Calu3 (cell line): ENCODE measurements around the gene FCGBP. TPM values are rescaled to one million over a fixed set of nuclear protein-coding genes. Genes with fewer than 3 reads are reported as not detected.
"Not testable (repeated sequence)": the region's sequence is repeated elsewhere in the genome, so short reads cannot be mapped to it uniquely, and the experiment has no call there.

Source experiments
- BruUV-seq: library from RNA; stranded (reverse); fragments of 400-500 nt; replicated peaks from 2 replicates; lab custom pipeline; 2021; lab: Mats Ljungman, UMichigan
- CTCF ChIA-PET: fragments of 300-600 bp; sonication (Branson Sonifier 250); formaldehyde crosslinking; loops from one replicate; lab custom pipeline; 2022; ENCODE audit warnings: antibody characterized with exemption; lab: Charles Lee
- DNase-seq: peaks from one replicate; pipeline ENCODE4 v3.0.0; 2022
- H3K27ac Mint-ChIP-seq: one replicate; pipeline ENCODE4 v1.8.0; 2022; ENCODE audit warnings: mixed read lengths; ENCODE audit not compliant: unreplicated experiment
- H3K27me3 Mint-ChIP-seq: one replicate; pipeline ENCODE4 v1.8.0; 2022; ENCODE audit warnings: mixed read lengths; ENCODE audit not compliant: unreplicated experiment
- H3K36me3 Mint-ChIP-seq: one replicate; pipeline ENCODE4 v1.8.0; 2022; ENCODE audit warnings: mild to moderate bottlenecking, moderate library complexity, mixed read lengths; ENCODE audit not compliant: insufficient read depth, unreplicated experiment
- H3K4me1 Mint-ChIP-seq: one replicate; pipeline ENCODE4 v1.8.0; 2022; ENCODE audit warnings: mild to moderate bottlenecking, low read depth, mixed read lengths; ENCODE audit not compliant: unreplicated experiment
- H3K4me3 Mint-ChIP-seq: one replicate; pipeline ENCODE4 v1.8.0; 2022; ENCODE audit warnings: mild to moderate bottlenecking, low read depth, moderate library complexity, mixed read lengths; ENCODE audit not compliant: unreplicated experiment
- H3K9me3 Mint-ChIP-seq: one replicate; pipeline ENCODE4 v1.8.0; 2022; ENCODE audit warnings: low read depth, mixed read lengths; ENCODE audit not compliant: unreplicated experiment
- intact Hi-C: fragments of 100-400 bp; cut with micrococcal nuclease; formaldehyde crosslinking; loops from one replicate; pipeline ENCODE4 v1.10.0; 2022; ENCODE audit not compliant: unreplicated experiment
- total RNA-seq: library from RNA; stranded (reverse); gene quantifications from 2 replicates; pipeline ENCODE4 v1.2.3, GENCODE V29; 2022
- TF ChIP-seq, protein P1 (sequence below): fragments of 200-600 bp; IDR thresholded peaks from one replicate; pipeline ENCODE4 v1.8.0; 2022; ENCODE audit warnings: antibody characterized with exemption; ENCODE audit not compliant: unreplicated experiment

Gene FCGBP
- total RNA-seq, 1 experiment from 2014 or later, result 3.7 TPM

DNA sequence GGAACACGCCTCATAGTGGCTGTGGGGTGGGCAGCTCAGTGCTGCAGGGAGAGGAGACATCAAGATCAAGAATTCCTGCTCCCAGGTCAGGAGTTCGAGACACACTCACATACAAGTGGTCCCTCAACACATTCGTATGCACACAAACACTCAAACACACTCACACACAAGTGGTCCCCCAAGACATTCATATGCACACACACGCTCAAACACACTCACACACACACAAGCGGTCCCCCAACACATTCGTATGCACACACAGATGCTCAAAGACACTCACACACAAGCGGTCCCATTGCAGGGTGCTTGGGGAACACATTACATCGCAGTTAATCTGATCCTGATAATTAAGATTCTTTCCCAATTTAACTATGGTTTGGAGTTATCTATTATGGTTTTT, 28.2 kb downstream of the FCGBP start:
- H3K36me3 Mint-ChIP-seq, result no peaks in the 10 kb centered on the region

DNA sequence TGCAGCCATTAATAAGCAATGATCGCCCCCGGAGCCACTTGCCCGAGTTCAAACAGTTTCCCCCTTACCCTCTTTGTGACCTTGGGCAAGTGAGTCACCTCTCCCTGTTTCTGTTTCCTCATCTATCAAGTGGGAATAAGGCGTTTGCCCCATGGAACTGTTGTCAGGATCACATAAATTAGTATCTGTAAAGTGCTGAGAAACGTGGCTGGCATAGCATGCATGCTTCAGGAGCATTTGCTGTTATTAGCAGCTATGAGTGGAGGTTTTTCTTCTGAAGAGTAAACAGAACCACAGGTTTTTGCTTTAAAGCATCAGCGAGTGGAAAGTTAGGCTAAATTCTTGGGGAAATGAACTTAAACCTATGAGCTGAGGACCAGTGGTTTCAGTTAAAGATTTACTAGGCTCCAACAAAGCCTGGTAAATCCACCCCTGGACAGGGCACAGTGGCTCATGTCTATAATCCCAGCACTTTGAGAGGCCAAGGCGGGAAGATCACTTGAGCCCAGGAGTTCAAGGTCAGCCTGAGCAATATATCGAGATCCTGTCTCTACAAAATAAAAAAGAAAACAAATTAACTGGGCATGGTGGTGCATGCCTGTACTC, 30.8 kb downstream of the FCGBP start:
- H3K4me3 Mint-ChIP-seq, H3K27ac Mint-ChIP-seq, H3K27me3 Mint-ChIP-seq, BruUV-seq, CTCF ChIA-PET, intact Hi-C loops, H3K9me3 Mint-ChIP-seq, DNase-seq, H3K36me3 Mint-ChIP-seq: not testable (repeated sequence)
- H3K4me1 Mint-ChIP-seq, result peaks cover 15% of the 10 kb centered on the region

More for the DNA sequence above, 28.2 kb downstream of the FCGBP start:
- CTCF ChIA-PET, result no interaction called here
- no peak overlapping the region for H3K4me3 Mint-ChIP-seq
- H3K27ac Mint-ChIP-seq, result no peak overlapping the region
- intact Hi-C loops, result loop anchor here (5.0 kb wide), 1 partner anchor 36 kb away; no protein-coding TSS in a partner anchor
- no peak for DNase-seq
- BruUV-seq, result no TSS peak
- TF ChIP-seq, protein P1, sequence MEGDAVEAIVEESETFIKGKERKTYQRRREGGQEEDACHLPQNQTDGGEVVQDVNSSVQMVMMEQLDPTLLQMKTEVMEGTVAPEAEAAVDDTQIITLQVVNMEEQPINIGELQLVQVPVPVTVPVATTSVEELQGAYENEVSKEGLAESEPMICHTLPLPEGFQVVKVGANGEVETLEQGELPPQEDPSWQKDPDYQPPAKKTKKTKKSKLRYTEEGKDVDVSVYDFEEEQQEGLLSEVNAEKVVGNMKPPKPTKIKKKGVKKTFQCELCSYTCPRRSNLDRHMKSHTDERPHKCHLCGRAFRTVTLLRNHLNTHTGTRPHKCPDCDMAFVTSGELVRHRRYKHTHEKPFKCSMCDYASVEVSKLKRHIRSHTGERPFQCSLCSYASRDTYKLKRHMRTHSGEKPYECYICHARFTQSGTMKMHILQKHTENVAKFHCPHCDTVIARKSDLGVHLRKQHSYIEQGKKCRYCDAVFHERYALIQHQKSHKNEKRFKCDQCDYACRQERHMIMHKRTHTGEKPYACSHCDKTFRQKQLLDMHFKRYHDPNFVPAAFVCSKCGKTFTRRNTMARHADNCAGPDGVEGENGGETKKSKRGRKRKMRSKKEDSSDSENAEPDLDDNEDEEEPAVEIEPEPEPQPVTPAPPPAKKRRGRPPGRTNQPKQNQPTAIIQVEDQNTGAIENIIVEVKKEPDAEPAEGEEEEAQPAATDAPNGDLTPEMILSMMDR, result no peak
- no peaks in the 10 kb centered on the region for H3K27me3 Mint-ChIP-seq
- H3K4me1 Mint-ChIP-seq, result peaks cover 8% of the 10 kb centered on the region
- H3K9me3 Mint-ChIP-seq, result no peaks in the 10 kb centered on the region

DNA sequence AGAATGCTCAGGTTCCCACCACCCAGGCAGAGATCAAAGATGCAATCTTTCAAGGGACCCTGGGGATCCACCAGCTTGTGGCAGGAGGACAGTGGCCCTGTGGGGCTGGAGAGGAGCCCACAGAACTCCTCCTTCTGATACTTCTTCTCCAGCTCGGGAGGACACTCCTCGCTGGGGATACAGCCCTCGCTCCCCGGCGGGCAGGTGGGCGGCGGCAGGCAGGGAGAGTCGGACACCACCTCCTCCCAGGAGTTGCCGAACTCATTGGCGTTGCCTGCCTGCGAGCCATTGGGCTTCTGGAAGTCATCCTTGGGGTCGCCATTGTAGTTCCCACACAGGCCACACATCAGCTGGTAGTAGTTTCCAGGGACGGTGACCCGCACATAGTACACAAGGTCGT, 32.1 kb downstream of the FCGBP start:
- CTCF ChIA-PET, DNase-seq, H3K9me3 Mint-ChIP-seq, H3K27me3 Mint-ChIP-seq, BruUV-seq, H3K4me3 Mint-ChIP-seq, H3K36me3 Mint-ChIP-seq, intact Hi-C loops, H3K27ac Mint-ChIP-seq: not testable (repeated sequence)
- H3K4me1 Mint-ChIP-seq, result peaks cover 12% of the 10 kb centered on the region

DNA sequence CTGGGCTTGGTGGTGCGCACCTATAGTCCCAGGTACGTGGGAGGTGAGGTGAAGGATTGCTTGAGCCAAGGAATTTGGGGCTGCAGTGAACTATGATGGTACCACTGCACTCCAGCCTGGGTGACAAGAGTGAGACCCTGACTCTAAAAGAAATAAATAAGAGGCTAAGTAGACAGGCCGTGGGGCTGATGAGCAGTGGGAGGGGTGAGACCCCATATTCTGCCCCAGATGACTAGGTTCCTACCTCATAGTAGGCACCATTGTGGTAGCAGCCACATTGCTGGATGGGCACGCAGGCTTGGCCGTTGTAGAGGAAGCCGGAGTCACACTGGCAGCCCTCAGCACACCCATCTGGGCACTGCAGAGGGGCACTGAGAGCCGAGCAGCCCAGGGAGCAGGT, 32.8 kb downstream of the FCGBP start:
- H3K4me1 Mint-ChIP-seq, H3K27me3 Mint-ChIP-seq, BruUV-seq, DNase-seq, H3K36me3 Mint-ChIP-seq, H3K27ac Mint-ChIP-seq, CTCF ChIA-PET, intact Hi-C loops, H3K4me3 Mint-ChIP-seq, H3K9me3 Mint-ChIP-seq: not testable (repeated sequence)

DNA sequence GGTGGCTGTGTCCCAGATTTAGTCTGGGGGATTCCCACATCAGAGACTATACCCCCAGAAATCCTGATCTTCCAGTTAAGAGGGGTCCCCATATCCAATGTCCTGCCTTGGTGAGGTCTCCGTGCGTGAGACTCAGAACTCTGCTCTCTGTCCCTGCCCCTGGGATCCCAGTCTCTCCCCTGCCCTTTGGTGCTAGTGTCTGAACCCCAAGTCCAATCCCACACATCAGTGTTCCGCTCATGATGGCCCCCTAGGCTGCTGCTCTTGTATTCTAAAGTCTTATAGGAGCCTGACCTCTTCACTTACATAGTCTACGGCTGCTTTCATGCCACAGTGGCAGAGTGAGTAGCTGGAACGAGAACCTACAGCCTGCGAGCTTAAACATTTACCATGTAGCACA, 35.6 kb downstream of the FCGBP start:
- H3K36me3 Mint-ChIP-seq, intact Hi-C loops, H3K4me1 Mint-ChIP-seq, H3K9me3 Mint-ChIP-seq, CTCF ChIA-PET, H3K4me3 Mint-ChIP-seq, BruUV-seq, H3K27me3 Mint-ChIP-seq, DNase-seq: not testable (repeated sequence)
- peak overlapping the region; percentile 66 for H3K27ac Mint-ChIP-seq

DNA sequence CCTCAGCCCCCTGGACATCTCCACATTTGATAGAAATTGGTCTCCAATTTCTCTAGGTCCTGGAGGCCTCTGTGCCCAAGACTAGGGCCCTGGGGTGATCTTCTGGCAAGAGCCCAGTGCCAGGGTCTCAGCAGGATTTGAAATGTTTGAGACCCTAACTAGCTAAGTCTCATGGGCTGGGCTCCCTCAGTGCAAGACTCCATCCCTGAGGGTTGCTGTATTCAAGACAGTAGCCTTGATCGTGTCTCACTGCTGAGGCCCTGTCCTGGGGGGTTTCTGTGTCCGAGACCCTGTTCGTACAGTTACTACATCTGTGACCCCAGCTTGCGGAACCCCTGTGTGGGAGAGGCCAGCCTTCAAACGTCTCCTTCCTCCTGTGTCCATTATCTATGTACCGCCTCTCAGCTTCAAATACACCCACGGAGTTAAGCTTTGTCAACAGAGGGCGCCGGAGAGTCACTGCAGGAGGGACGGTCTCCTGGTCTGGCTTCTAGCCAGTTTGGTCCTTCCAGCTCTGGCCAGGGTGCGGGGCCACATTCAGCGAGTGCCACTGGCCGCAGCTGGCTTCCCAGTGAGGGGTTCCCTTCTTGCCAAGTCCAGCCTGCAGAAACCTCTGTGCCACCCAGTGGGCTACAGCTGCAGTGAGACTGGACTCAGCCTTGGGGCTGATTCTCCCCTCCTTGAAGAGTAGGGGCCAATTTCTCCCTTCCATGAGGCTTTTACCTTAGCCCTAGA, 36.8 kb downstream of the FCGBP start:
- H3K27me3 Mint-ChIP-seq, H3K9me3 Mint-ChIP-seq, H3K4me1 Mint-ChIP-seq, H3K27ac Mint-ChIP-seq, H3K36me3 Mint-ChIP-seq, BruUV-seq, intact Hi-C loops, H3K4me3 Mint-ChIP-seq: not testable (repeated sequence)
- DNase-seq, result peak; percentile 43
- CTCF ChIA-PET, result interaction anchor here (0.8 kb wide), 1 partner anchor 73 kb away, joined by 3 read pairs; no protein-coding TSS in a partner anchor

DNA sequence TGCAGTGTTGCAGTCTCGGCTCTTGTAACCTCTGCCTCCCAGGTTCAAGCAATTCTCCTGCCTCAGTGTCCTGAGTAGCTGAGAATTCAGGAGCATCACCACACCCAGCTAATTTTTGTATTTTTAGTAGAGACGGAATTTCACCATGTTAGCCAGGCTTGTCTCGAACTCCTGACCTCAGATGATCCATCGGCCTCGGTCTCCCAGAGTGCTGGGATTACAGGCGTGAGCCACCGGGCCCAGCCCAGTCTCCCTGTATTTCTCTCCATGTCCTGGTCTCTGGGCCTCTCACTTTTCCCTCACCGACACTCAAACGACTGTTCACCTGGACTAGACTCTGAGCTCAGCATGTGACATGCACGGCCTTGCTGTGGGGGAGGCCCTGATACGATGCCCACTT, 39.3 kb downstream of the FCGBP start:
- H3K36me3 Mint-ChIP-seq, H3K4me3 Mint-ChIP-seq, H3K27me3 Mint-ChIP-seq, intact Hi-C loops, H3K9me3 Mint-ChIP-seq, H3K27ac Mint-ChIP-seq, BruUV-seq, DNase-seq, H3K4me1 Mint-ChIP-seq: not testable (repeated sequence)
- CTCF ChIA-PET, result interaction anchor here (1.0 kb wide), 1 partner anchor 15 kb away, joined by 3 read pairs; no protein-coding TSS in a partner anchor

DNA sequence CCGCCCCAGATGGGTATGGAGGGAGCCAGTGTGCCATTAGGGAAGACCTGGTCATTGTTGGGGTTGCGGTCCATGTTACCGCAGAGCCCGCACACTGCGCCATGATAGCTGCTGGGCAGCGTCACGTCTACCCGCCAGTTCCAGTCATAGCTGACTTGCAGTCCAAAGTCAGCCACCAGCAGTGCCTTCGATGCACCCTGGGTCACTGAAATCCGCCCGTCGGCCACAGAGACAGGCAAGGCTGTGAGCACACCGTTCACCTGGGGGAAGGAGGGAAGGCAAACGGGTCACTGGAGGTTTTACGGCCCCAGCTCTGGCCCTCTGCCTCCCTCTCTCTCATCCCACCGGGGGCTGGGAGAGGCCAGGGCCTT, 40.2 kb downstream of the FCGBP start:
- intact Hi-C loops, H3K4me3 Mint-ChIP-seq, H3K4me1 Mint-ChIP-seq, BruUV-seq, H3K27me3 Mint-ChIP-seq, H3K27ac Mint-ChIP-seq, H3K36me3 Mint-ChIP-seq, H3K9me3 Mint-ChIP-seq, DNase-seq: not testable (repeated sequence)
- CTCF ChIA-PET, result interaction anchor here (1.0 kb wide), 1 partner anchor 16 kb away, joined by 3 read pairs; no protein-coding TSS in a partner anchor
